Activated CD8-positive, alpha-beta memory T cell treated with anti-CD3 and anti-CD28 coated beads for 36 hours (primary cell): ENCODE data around the gene WDR44. TPM values are rescaled to one million over a fixed set of nuclear protein-coding genes. Genes with fewer than 3 reads are reported as not detected.

ENCODE experiments used
- CTCF ChIA-PET: fragments of 350-600 bp; sonication (Branson Sonifier 250); formaldehyde crosslinking; loops from one replicate; lab custom pipeline; 2021; ENCODE audit warnings: antibody characterized with exemption; lab: Charles Lee
- POLR2A ChIA-PET: fragments of 350-600 bp; sonication (Branson Sonifier 250); formaldehyde crosslinking; loops from one replicate; lab custom pipeline; 2021; ENCODE audit warnings: antibody characterized with exemption; lab: Charles Lee
- total RNA-seq, 2 experiments: library from RNA; stranded (reverse); gene quantifications; one replicate each; pipeline ENCODE4 v1.2.3, GENCODE V29; 2021

WDR44 gene
- total RNA-seq, 2 experiments from 2014 or later, result 10.3 to 12.0 TPM

DNA sequence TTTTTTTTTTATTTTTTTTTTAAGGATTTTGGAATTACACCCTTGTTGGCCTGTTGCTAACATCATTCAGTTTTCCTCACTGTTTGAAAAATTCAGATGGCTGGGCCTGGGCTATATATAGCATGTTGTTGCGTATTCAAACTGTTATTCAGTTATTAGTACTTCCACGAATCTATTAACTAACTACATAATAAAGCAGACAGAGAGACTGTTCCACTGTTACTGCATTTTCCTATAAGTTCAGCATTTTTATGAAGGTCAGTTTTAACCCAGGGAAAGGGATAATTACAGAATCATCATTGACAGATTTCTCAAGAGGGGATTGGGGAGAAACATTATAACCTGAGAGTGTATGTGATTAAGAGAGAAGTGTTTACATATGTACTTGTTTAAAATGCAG lies 152.8 kb downstream of the WDR44 start:
- CTCF ChIA-PET, result no interaction called here
- POLR2A ChIA-PET, result interaction anchor here (5.1 kb wide), 1 partner anchor 31 kb away, joined by 58 read pairs; no protein-coding TSS in a partner anchor

DNA sequence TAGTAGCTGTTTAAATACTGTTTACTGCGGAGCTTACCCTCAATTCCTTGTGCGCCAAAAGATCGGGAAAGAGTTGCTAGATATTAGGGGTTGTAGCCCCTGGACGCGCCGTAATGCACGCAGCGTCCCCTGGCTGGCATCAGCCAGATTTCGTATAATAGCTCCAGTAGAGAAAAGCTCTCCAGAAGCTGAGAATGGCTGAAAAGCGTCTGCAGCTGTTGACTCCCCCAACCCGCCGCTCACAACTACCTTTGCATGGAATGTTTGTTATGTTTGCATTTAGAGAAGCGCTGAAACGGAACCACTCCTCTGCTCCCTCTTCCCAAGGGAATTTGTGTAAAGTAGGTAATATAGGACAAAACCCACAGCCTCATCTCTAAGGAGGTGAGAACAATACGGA lies 153.4 kb downstream of the WDR44 start:
- CTCF ChIA-PET, result no interaction called here
- POLR2A ChIA-PET, result interaction anchor here (5.1 kb wide), 1 partner anchor 30 kb away, joined by 58 read pairs; no protein-coding TSS in a partner anchor

Other genes starting within 250 kb of the WDR44 start
- under 1 TPM; 0.29 to 0.42 TPM for gene KLHL13, start 229.3 kb upstream of the WDR44 start, total RNA-seq
- gene DOCK11, start 149.7 kb downstream of the WDR44 start, total RNA-seq, result 10 to 100 TPM; 46.5 to 48.4 TPM